SK-N-SH (cell line): ENCODE results near the gene ZFHX3. TPM values are rescaled to one million over a fixed set of nuclear protein-coding genes. Genes with fewer than 3 reads are reported as not detected.

ENCODE experiments used
- ELF1 ChIP-seq: IDR thresholded peaks from 2 replicates; pipeline ENCODE4 v1.4.0; 2012
- EZH2phosphoT487 ChIP-seq: fragments of 200-600 bp; sonication (generic); IDR thresholded peaks from 2 replicates; pipeline ENCODE4 v1.6.1; 2017; ENCODE audit warnings: low read depth, mixed run types, mild to moderate bottlenecking, antibody characterized with exemption, moderate library complexity, borderline replicate concordance
- FOSL2 ChIP-seq: IDR thresholded peaks from 2 replicates; pipeline ENCODE4 v1.4.0; 2012; ENCODE audit warnings: low read depth, mild to moderate bottlenecking, moderate library complexity, borderline replicate concordance
- GATA2 ChIP-seq: sonication (generic); formaldehyde crosslinking; IDR thresholded peaks from 2 replicates; pipeline ENCODE4 v1.5.0; 2020; ENCODE audit warnings: mild to moderate bottlenecking, missing genetic modification reagents
- JUND ChIP-seq: IDR thresholded peaks from 2 replicates; pipeline ENCODE4 v1.4.0; 2012
- POLR2AphosphoS5 ChIP-seq: IDR thresholded peaks from 2 replicates; pipeline ENCODE4 v1.6.1; 2012; ENCODE audit warnings: low read depth, low read length
- RXRA ChIP-seq: IDR thresholded peaks from 2 replicates; pipeline ENCODE4 v1.4.0; 2012; ENCODE audit warnings: low read depth, mild to moderate bottlenecking, borderline replicate concordance
- TCF12 ChIP-seq: IDR thresholded peaks from 2 replicates; pipeline ENCODE4 v1.4.0; 2012
- polyA plus RNA-seq, 3 experiments: library from polyadenylated mRNA; depleted of rRNA; stranded (reverse); fragments of >200 nt; gene quantifications; 2 replicates each; pipeline ENCODE4 v1.2.3, GENCODE V29; 2012
- TF ChIP-seq, protein P1 (sequence below): IDR thresholded peaks from 2 replicates; pipeline ENCODE4 v1.6.1; 2012; ENCODE audit warnings: mild to moderate bottlenecking, low read depth, low read length, moderate library complexity
- TF ChIP-seq, protein P2 (sequence below): IDR thresholded peaks from 2 replicates; pipeline ENCODE4 v1.4.0; 2012; ENCODE audit warnings: low read depth, borderline replicate concordance
- TF ChIP-seq, protein P3 (sequence below): IDR thresholded peaks from 2 replicates; pipeline ENCODE4 v1.4.0; 2012; ENCODE audit warnings: low read depth, borderline replicate concordance
- TF ChIP-seq, protein P4 (sequence below): IDR thresholded peaks from 2 replicates; pipeline ENCODE4; 2012
- TF ChIP-seq, protein P5 (sequence below): fragments of 200-600 bp; sonication (generic); IDR thresholded peaks from 2 replicates; pipeline ENCODE4 v1.6.1; 2017; ENCODE audit warnings: antibody characterized with exemption, mild to moderate bottlenecking, moderate library complexity

ZFHX3 gene
- polyA plus RNA-seq, 1 of the 3 experiments (the other 2 are of a cell fraction): 2.0 TPM

DNA sequence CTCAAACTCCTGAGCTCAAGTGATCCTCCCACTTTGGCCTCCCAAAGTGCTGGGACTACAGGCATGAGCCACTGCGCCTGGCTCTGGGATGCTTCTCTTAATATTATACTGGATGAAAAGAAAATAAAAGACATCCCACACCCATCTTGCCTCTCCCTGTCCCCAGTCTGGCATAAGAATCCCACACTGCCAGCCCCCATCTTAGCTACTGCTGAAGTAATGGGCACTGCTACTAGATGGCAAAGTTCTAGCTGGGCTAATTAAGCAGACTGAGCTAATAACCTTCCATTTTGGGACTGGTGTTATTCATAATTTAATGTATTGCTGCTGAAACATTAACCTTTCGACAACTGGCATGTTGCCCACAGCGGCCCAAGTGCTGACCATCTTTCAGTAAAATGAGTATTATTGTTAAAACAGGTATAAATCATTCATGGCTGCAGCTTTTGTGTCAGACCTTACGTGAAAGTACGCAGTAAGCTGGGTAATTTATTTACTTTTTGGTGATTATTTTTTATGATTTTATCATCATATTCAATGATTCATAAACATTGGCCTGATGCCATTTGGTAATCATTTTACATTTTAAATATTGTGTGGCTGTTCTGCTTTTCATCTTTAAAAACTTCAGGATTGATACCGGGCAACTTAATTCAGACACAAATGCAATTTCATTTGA is 47.4 kb upstream of the ZFHX3 start (continued):
- TF ChIP-seq, protein P1, sequence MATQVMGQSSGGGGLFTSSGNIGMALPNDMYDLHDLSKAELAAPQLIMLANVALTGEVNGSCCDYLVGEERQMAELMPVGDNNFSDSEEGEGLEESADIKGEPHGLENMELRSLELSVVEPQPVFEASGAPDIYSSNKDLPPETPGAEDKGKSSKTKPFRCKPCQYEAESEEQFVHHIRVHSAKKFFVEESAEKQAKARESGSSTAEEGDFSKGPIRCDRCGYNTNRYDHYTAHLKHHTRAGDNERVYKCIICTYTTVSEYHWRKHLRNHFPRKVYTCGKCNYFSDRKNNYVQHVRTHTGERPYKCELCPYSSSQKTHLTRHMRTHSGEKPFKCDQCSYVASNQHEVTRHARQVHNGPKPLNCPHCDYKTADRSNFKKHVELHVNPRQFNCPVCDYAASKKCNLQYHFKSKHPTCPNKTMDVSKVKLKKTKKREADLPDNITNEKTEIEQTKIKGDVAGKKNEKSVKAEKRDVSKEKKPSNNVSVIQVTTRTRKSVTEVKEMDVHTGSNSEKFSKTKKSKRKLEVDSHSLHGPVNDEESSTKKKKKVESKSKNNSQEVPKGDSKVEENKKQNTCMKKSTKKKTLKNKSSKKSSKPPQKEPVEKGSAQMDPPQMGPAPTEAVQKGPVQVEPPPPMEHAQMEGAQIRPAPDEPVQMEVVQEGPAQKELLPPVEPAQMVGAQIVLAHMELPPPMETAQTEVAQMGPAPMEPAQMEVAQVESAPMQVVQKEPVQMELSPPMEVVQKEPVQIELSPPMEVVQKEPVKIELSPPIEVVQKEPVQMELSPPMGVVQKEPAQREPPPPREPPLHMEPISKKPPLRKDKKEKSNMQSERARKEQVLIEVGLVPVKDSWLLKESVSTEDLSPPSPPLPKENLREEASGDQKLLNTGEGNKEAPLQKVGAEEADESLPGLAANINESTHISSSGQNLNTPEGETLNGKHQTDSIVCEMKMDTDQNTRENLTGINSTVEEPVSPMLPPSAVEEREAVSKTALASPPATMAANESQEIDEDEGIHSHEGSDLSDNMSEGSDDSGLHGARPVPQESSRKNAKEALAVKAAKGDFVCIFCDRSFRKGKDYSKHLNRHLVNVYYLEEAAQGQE: no peak
- peak; percentile 58 for TF ChIP-seq TCF12
- TF ChIP-seq, protein P2, sequence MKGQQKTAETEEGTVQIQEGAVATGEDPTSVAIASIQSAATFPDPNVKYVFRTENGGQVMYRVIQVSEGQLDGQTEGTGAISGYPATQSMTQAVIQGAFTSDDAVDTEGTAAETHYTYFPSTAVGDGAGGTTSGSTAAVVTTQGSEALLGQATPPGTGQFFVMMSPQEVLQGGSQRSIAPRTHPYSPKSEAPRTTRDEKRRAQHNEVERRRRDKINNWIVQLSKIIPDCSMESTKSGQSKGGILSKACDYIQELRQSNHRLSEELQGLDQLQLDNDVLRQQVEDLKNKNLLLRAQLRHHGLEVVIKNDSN: no peak
- peak; percentile 40 for TF ChIP-seq JUND
- TF ChIP-seq, protein P3, sequence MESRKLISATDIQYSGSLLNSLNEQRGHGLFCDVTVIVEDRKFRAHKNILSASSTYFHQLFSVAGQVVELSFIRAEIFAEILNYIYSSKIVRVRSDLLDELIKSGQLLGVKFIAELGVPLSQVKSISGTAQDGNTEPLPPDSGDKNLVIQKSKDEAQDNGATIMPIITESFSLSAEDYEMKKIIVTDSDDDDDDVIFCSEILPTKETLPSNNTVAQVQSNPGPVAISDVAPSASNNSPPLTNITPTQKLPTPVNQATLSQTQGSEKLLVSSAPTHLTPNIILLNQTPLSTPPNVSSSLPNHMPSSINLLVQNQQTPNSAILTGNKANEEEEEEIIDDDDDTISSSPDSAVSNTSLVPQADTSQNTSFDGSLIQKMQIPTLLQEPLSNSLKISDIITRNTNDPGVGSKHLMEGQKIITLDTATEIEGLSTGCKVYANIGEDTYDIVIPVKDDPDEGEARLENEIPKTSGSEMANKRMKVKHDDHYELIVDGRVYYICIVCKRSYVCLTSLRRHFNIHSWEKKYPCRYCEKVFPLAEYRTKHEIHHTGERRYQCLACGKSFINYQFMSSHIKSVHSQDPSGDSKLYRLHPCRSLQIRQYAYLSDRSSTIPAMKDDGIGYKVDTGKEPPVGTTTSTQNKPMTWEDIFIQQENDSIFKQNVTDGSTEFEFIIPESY: no peak
- TF ChIP-seq POLR2AphosphoS5: no peak; the same call in 1 of the 2 replicates
- no peak for TF ChIP-seq ELF1
- TF ChIP-seq EZH2phosphoT487: no peak
- peak; percentile 9; the same call in 1 of the 2 replicates for TF ChIP-seq FOSL2
- no peak for TF ChIP-seq RXRA
- TF ChIP-seq, protein P4, sequence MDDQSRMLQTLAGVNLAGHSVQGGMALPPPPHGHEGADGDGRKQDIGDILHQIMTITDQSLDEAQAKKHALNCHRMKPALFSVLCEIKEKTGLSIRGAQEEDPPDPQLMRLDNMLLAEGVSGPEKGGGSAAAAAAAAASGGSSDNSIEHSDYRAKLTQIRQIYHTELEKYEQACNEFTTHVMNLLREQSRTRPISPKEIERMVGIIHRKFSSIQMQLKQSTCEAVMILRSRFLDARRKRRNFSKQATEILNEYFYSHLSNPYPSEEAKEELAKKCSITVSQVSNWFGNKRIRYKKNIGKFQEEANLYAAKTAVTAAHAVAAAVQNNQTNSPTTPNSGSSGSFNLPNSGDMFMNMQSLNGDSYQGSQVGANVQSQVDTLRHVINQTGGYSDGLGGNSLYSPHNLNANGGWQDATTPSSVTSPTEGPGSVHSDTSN: peak; percentile 47; the same call in 1 of the 2 replicates
- TF ChIP-seq, protein P5, sequence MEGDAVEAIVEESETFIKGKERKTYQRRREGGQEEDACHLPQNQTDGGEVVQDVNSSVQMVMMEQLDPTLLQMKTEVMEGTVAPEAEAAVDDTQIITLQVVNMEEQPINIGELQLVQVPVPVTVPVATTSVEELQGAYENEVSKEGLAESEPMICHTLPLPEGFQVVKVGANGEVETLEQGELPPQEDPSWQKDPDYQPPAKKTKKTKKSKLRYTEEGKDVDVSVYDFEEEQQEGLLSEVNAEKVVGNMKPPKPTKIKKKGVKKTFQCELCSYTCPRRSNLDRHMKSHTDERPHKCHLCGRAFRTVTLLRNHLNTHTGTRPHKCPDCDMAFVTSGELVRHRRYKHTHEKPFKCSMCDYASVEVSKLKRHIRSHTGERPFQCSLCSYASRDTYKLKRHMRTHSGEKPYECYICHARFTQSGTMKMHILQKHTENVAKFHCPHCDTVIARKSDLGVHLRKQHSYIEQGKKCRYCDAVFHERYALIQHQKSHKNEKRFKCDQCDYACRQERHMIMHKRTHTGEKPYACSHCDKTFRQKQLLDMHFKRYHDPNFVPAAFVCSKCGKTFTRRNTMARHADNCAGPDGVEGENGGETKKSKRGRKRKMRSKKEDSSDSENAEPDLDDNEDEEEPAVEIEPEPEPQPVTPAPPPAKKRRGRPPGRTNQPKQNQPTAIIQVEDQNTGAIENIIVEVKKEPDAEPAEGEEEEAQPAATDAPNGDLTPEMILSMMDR: no peak
- no peak for TF ChIP-seq GATA2 (CRISPR knock-in tag)
